ENCODE measurements around the gene PYDC2. TPM values are rescaled to one million over a fixed set of nuclear protein-coding genes. Genes with fewer than 3 reads are reported as not detected.

PYDC2 gene
- total and polyA plus RNA-seq, 2 of the 8 experiments (the other 6 are each of a cell fraction or from before 2014, with no cell fraction given) = not detected

DNA sequence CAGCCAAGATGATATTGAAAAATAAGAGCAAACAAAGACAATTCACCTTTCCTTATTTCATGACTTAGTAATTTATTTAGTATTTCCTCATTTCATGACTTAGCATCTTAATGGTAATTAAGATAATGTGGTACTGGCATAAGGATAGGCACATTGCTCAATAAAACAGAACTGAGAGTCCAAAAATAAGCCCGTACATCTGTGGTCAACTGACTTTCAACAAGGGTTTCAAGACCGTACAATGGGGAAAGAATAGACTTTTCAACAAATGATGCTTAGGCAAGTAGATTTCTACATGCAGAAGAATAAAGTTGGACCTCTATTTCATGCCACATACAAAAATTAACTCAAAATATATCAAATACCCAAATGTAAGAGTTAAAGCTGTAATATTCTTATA lies 603 bp upstream of the PYDC2 start (continued):
- TF ChIP-seq SP1 (IDR thresholded peaks at IDR 0.05; ENCODE audit: low read depth, low read length) = no peak

DNA sequence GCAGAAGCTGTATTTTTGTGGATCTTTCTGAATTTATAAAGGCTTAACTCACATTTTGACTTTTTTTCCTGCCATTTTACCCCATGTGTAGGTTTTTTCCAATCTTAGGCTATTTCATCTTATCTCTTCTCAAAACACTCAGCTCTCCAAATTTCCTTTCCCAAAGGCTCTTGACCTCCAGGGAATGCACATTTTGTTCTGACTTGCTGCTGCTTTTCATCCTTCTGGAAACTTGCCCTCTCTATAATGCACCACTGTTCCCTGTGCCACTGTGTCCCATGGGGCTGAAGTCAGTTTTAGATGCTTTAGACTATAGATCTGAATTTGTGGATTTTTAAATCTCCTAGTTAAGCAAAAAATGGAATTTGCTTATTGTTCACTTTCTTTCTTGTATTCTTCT lies 9.1 kb downstream of the PYDC2 start:
- Histone ChIP-seq H3K23ac (ENCODE audit: insufficient read length) (no peak overlapping the region), H3K23me2 (ENCODE audit: low read depth, low read length) (no peaks in the 10 kb centered on the region), H4K20me1 (replicated peaks in 1 of 2; ENCODE audit: control insufficient read depth in 1 of 2, insufficient read depth in 2 of 2, low read length in 2 of 2) (no peaks in the 10 kb centered on the region), H3K56ac (replicated peaks; ENCODE audit: insufficient read length, low read depth, low read length) (no peak overlapping the region), H3K36me3 (ENCODE audit: control insufficient read depth in 2 of 4, insufficient read depth in 4 of 4, low read length in 3 of 4) (no peaks in the 10 kb centered on the region), H3K79me2 (ENCODE audit: control insufficient read depth in 1 of 2, insufficient read depth in 2 of 2, low read length in 2 of 2) (no peaks in the 10 kb centered on the region), H2AK5ac (ENCODE audit: low read depth, low read length) (no peak overlapping the region), H2BK5ac (ENCODE audit: low read depth, low read length) (no peak overlapping the region), H2BK20ac (ENCODE audit: low read length) (no peak overlapping the region), H4K91ac (replicated peaks; ENCODE audit: insufficient read length, low read length) (no peak overlapping the region), H3K9me3 (ENCODE audit: insufficient read depth in 2 of 2, low read depth in 1 of 2, low read length in 1 of 2) (no peaks in the 10 kb centered on the region), H3K4me2 (ENCODE audit: insufficient read depth in 1 of 2, low read depth in 2 of 2, low read length in 2 of 2) (no peak overlapping the region), H3K27me3 (replicated peaks in 1 of 4; ENCODE audit: control insufficient read depth in 3 of 4, extremely low read depth in 1 of 4, insufficient read depth in 3 of 4, low read length in 3 of 4) (no peaks in the 10 kb centered on the region), H3K14ac (ENCODE audit: insufficient read length) (no peak overlapping the region), H4K8ac (ENCODE audit: extremely low read depth, insufficient read depth, low read length) (no peak overlapping the region), H3K79me1 (ENCODE audit: low read depth, low read length) (no peaks in the 10 kb centered on the region), H3K18ac (ENCODE audit: extremely low read depth, low read length) (no peak overlapping the region), H3K4me1 (replicated peaks in 1 of 4; ENCODE audit: control insufficient read depth in 3 of 4, insufficient read depth in 4 of 4, low read length in 3 of 4) (no peaks in the 10 kb centered on the region), H2BK12ac (ENCODE audit: low read depth, low read length) (no peak overlapping the region), H3K9ac (replicated peaks in 1 of 4; ENCODE audit: extremely low read depth in 1 of 4, low read depth in 3 of 4, low read length in 3 of 4) (no peak overlapping the region), H3K4ac (replicated peaks; ENCODE audit: insufficient read length, low read depth, low read length) (no peak overlapping the region), H4K5ac (ENCODE audit: insufficient read length, low read depth, low read length) (no peak overlapping the region), H2BK15ac (ENCODE audit: low read length) (no peak overlapping the region), H3K27ac (ENCODE audit: low read depth, low read length) (no peak overlapping the region), H2BK120ac (replicated peaks; ENCODE audit: low read depth, low read length) (no peak overlapping the region), H2AFZ (ENCODE audit: low read length) (peak overlapping the region; percentile 94), H3K4me3 (ENCODE audit: extremely low read depth in 1 of 4, insufficient read depth in 2 of 4, low read depth in 3 of 4, low read length in 4 of 4) (no peak overlapping the region)
- no peak for DNase-seq (ENCODE audit: low read depth in 1 of 2, low spot score in 2 of 2)
- FAIRE-seq = no peak
- ChIA-PET CTCF (ENCODE audit: partially characterized antibody) (interaction anchor here (0.8 kb wide), 1 partner anchor 84 kb away, joined by 3 read pairs; no protein-coding TSS in a partner anchor), POLR2A (ENCODE audit: partially characterized antibody) (no interaction called here)
- TF ChIP-seq, protein P1, sequence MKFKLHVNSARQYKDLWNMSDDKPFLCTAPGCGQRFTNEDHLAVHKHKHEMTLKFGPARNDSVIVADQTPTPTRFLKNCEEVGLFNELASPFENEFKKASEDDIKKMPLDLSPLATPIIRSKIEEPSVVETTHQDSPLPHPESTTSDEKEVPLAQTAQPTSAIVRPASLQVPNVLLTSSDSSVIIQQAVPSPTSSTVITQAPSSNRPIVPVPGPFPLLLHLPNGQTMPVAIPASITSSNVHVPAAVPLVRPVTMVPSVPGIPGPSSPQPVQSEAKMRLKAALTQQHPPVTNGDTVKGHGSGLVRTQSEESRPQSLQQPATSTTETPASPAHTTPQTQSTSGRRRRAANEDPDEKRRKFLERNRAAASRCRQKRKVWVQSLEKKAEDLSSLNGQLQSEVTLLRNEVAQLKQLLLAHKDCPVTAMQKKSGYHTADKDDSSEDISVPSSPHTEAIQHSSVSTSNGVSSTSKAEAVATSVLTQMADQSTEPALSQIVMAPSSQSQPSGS (IDR thresholded peaks at IDR 0.05; ENCODE audit: low read length) = no peak
- TF ChIP-seq CREB1 (IDR thresholded peaks at IDR 0.05) = no peak
- no peak for TF ChIP-seq SP4 (IDR thresholded peaks at IDR 0.05; ENCODE audit: low read length)
- TF ChIP-seq SIRT6 (IDR thresholded peaks at IDR 0.05; ENCODE audit: low read length) = no peak
- TF ChIP-seq MAFK (IDR thresholded peaks at IDR 0.05; ENCODE audit: low read depth, low read length) = no peak
- TF ChIP-seq EP300 (IDR thresholded peaks at IDR 0.05; ENCODE audit: borderline replicate concordance in 1 of 2, low read depth in 2 of 2, low read length in 2 of 2) = no peak
- no peak for TF ChIP-seq BACH1 (IDR thresholded peaks at IDR 0.05; ENCODE audit: low read length)
- TF ChIP-seq RNF2 (IDR thresholded peaks at IDR 0.05; ENCODE audit: borderline replicate concordance, low read depth, low read length, missing control alignments, poor library complexity, severe bottlenecking) = no peak
- no peak for TF ChIP-seq FOSL1 (IDR thresholded peaks at IDR 0.05; ENCODE audit: insufficient read depth, low read depth, low read length)
- TF ChIP-seq KDM5A (IDR thresholded peaks at IDR 0.05; ENCODE audit: low read length) = no peak
- no peak for TF ChIP-seq TCF12 (IDR thresholded peaks at IDR 0.05; ENCODE audit: low read depth, low read length)

All from H1 (cell line).